GM18909 (cell line): Measurements from ENCODE around the gene THAP4.

Experiments
- ATAC-seq: cut with Tn5 transposase; IDR thresholded peaks from one replicate; pipeline ENCODE4 v1.9.1; 2021; ENCODE audit warnings: mild to moderate bottlenecking; ENCODE audit not compliant: unreplicated experiment, poor library complexity

THAP4 gene

GRCh38 chr2:241534701-241535375 lies 102.1 kb downstream of the THAP4 start:
- ATAC-seq = no peak
